Natural killer cell (primary cell): ENCODE measurements around the gene NDRG3. TPM values are rescaled to one million over a fixed set of nuclear protein-coding genes. Genes with fewer than 3 reads are reported as not detected.

ENCODE experiments used
- ATAC-seq, 3 donors: fragments of 150-1000 bp in 2 of 3; fragments of 200-7000 bp in 1 of 3; cut with Tn5 transposase; 1 replicate in 1 of 3; 2 replicates in 2 of 3; pipeline ENCODE4 v1.10.0; 2021; ENCODE audit warnings: mild to moderate bottlenecking in 2 of 3, moderate library complexity in 2 of 3
- DNase-seq, 2 donors: peaks; one replicate each; pipeline versions ENCODE4 v3.0.0 to v3.0.0-alpha.2; 2013 to 2021; ENCODE audit warnings: mixed read lengths in 1 of 2
- H3K27ac ChIP-seq: one replicate; pipeline ENCODE4 v1.5.1; 2013; ENCODE audit warnings: mild to moderate bottlenecking, low read length
- H3K27me3 ChIP-seq: one replicate; pipeline ENCODE4 v1.6.1; 2013; ENCODE audit warnings: low read length; ENCODE audit not compliant: control insufficient read depth, insufficient read depth
- H3K36me3 ChIP-seq: one replicate; pipeline ENCODE4 v1.6.1; 2013; ENCODE audit warnings: low read length; ENCODE audit not compliant: control insufficient read depth, insufficient read depth
- H3K4me1 ChIP-seq: one replicate; pipeline ENCODE4 v1.6.1; 2013; ENCODE audit warnings: low read length; ENCODE audit not compliant: control insufficient read depth, insufficient read depth
- H3K4me3 ChIP-seq: one replicate; pipeline ENCODE4 v1.5.1; 2013; ENCODE audit warnings: low read length
- H3K9me3 ChIP-seq: one replicate; pipeline ENCODE4 v1.6.1; 2013; ENCODE audit warnings: low read length; ENCODE audit not compliant: control insufficient read depth, insufficient read depth
- H3K27ac Mint-ChIP-seq, 2 donors: one replicate each; pipeline ENCODE4 v1.8.0; 2022; ENCODE audit warnings: mild to moderate bottlenecking in 2 of 2, mixed read lengths in 2 of 2, moderate library complexity in 1 of 2
- H3K27me3 Mint-ChIP-seq, 2 donors: one replicate each; pipeline ENCODE4 v1.8.0; 2022; ENCODE audit warnings: low read depth in 2 of 2, mixed read lengths in 2 of 2
- H3K36me3 Mint-ChIP-seq: one replicate; pipeline ENCODE4 v1.8.0; 2022; ENCODE audit warnings: mixed read lengths
- H3K4me1 Mint-ChIP-seq, 2 donors: one replicate each; pipeline ENCODE4 v1.8.0; 2022; ENCODE audit warnings: mixed read lengths in 2 of 2
- H3K4me3 Mint-ChIP-seq: one replicate; pipeline ENCODE4 v1.8.0; 2022; ENCODE audit warnings: mild to moderate bottlenecking, moderate library complexity, mixed read lengths
- H3K9me3 Mint-ChIP-seq, 2 donors: one replicate each; pipeline ENCODE4 v1.8.0; 2022; ENCODE audit warnings: mixed read lengths in 2 of 2
- CTCF ChIP-seq: fragments of 200-600 bp; IDR thresholded peaks from one replicate; pipeline ENCODE4 v1.8.0; 2022; ENCODE audit warnings: antibody characterized with exemption
- WGBS: methylation state at CpG from one replicate; pipeline ENCODE4 v1.1.7; 2013; ENCODE audit warnings: missing lambda C conversion rate; ENCODE audit not compliant: insufficient coverage; 5-methylcytosine and 5-hydroxymethylcytosine counted together
- intact Hi-C: fragments of 100-400 bp; cut with micrococcal nuclease; formaldehyde crosslinking; loops from one replicate; pipeline ENCODE4 v1.14.2; 2022
- total RNA-seq, 4 donors: library from RNA; stranded (reverse); fragments of 120-200 nt in 1 of 4; gene quantifications; one replicate each; pipeline versions ENCODE4 v1.2.3 to v1.2.4, GENCODE V29; 2013 to 2022

NDRG3 gene
- total RNA-seq, 3 donors from 2014 or later (not counting 1 experiment from before 2014, with no cell fraction given), result 27.1 to 30.3 (median 28.3) TPM

- DNase-seq, result no peak
- Mint-ChIP-seq H3K4me3 (no peak overlapping the region), H3K4me1 (no peaks in the 10 kb centered on the region), H3K27me3 (no peaks in the 10 kb centered on the region), H3K9me3 (no peaks in the 10 kb centered on the region), H3K36me3 (peaks cover 5% of the 10 kb centered on the region), H3K27ac (no peak overlapping the region)
- Histone ChIP-seq H3K36me3 (peaks cover 13% of the 10 kb centered on the region), H3K4me3 (no peak overlapping the region), H3K27ac (no peak overlapping the region), H3K4me1 (no peaks in the 10 kb centered on the region), H3K27me3 (no peaks in the 10 kb centered on the region), H3K9me3 (no peaks in the 10 kb centered on the region)
- WGBS, result 96% methylated on average over 4 of the region's 4 CpGs
- TF ChIP-seq CTCF, result no peak
- intact Hi-C loops, result no loop called here
- no peak for ATAC-seq
Observed at GRCh38 chr20:36686944-36687343, 58.9 kb downstream of the NDRG3 start.

- H3K27ac ChIP-seq, result no peak overlapping the region
- peaks cover 13% of the 10 kb centered on the region for H3K36me3 ChIP-seq
- H3K27me3 Mint-ChIP-seq, result no peaks in the 10 kb centered on the region
- no peak for TF ChIP-seq CTCF
- no peaks in the 10 kb centered on the region for H3K9me3 Mint-ChIP-seq
- intact Hi-C loops, result no loop called here
- no peak overlapping the region for H3K4me3 ChIP-seq
- H3K27ac Mint-ChIP-seq, result no peak overlapping the region
- no peaks in the 10 kb centered on the region for H3K4me1 ChIP-seq
- WGBS, result 83% methylated on average over 1 of the region's 2 CpGs
- DNase-seq (no peak), ATAC-seq (no peak)
- H3K4me3 Mint-ChIP-seq, result no peak overlapping the region
- H3K9me3 ChIP-seq, result no peaks in the 10 kb centered on the region
- H3K4me1 Mint-ChIP-seq, result no peaks in the 10 kb centered on the region
- peaks cover 7% of the 10 kb centered on the region for H3K36me3 Mint-ChIP-seq
- no peaks in the 10 kb centered on the region for H3K27me3 ChIP-seq
Observed at GRCh38 chr20:36686504-36686903, 59.4 kb downstream of the NDRG3 start.

GRCh38 chr20:36684747-36685146 lies 61.1 kb downstream of the NDRG3 start:
- H3K36me3 Mint-ChIP-seq, result peaks cover 7% of the 10 kb centered on the region
- WGBS, result 86% methylated on average over 5 of the region's 6 CpGs
- Histone ChIP-seq H3K27me3 (no peaks in the 10 kb centered on the region), H3K36me3 (peaks cover 21% of the 10 kb centered on the region), H3K4me1 (no peaks in the 10 kb centered on the region), H3K27ac (no peak overlapping the region), H3K9me3 (no peaks in the 10 kb centered on the region), H3K4me3 (no peak overlapping the region)
- H3K4me3 Mint-ChIP-seq, result no peak overlapping the region
- no peak overlapping the region for H3K27ac Mint-ChIP-seq
- H3K4me1 Mint-ChIP-seq, result no peaks in the 10 kb centered on the region
- ATAC-seq, result no peak
- DNase-seq, result no peak
- H3K9me3 Mint-ChIP-seq, result no peaks in the 10 kb centered on the region
- intact Hi-C loops, result no loop called here
- no peaks in the 10 kb centered on the region for H3K27me3 Mint-ChIP-seq
- TF ChIP-seq CTCF, result no peak

GRCh38 chr20:36682311-36682710 lies 63.6 kb downstream of the NDRG3 start:
- no peak overlapping the region for H3K27ac ChIP-seq
- peaks cover 24% of the 10 kb centered on the region for H3K36me3 ChIP-seq
- H3K36me3 Mint-ChIP-seq, result peaks cover 7% of the 10 kb centered on the region
- 89% methylated on average over 1 of the region's 1 CpG for WGBS
- no peaks in the 10 kb centered on the region for H3K9me3 Mint-ChIP-seq
- intact Hi-C loops, result no loop called here
- no peaks in the 10 kb centered on the region for H3K4me1 ChIP-seq
- no peak overlapping the region for H3K27ac Mint-ChIP-seq
- H3K4me3 ChIP-seq, result no peak overlapping the region
- DNase-seq (no peak), ATAC-seq (no peak)
- no peaks in the 10 kb centered on the region for H3K4me1 Mint-ChIP-seq
- no peaks in the 10 kb centered on the region for H3K9me3 ChIP-seq
- H3K4me3 Mint-ChIP-seq, result no peak overlapping the region
- no peak for TF ChIP-seq CTCF
- no peaks in the 10 kb centered on the region for H3K27me3 Mint-ChIP-seq
- H3K27me3 ChIP-seq, result no peaks in the 10 kb centered on the region
